WERI-Rb-1 (cell line): Measurements from ENCODE around the gene RNF125.

Experiments used
- DNase-seq: peaks from one replicate; pipeline ENCODE4 v3.0.0-alpha.2; 2020
- H3K27ac ChIP-seq: fragments of 250-450 bp; sonication (Bioruptor Pico); 2 replicates; pipeline ENCODE4 v1.5.1; 2020; ENCODE audit warnings: mild to moderate bottlenecking, moderate library complexity
- H3K27me3 ChIP-seq: fragments of 250-450 bp; sonication (Bioruptor Pico); 2 replicates; pipeline ENCODE4 v1.5.1; 2021; ENCODE audit warnings: mild to moderate bottlenecking, low read depth, moderate library complexity; ENCODE audit not compliant: insufficient read depth, severe bottlenecking
- H3K36me3 ChIP-seq: fragments of 250-450 bp; sonication (Bioruptor Pico); 2 replicates; pipeline ENCODE4 v1.5.1; 2020; ENCODE audit warnings: mild to moderate bottlenecking, moderate library complexity
- H3K4me3 ChIP-seq: 2 replicates; pipeline ENCODE4 v1.5.1; 2011; ENCODE audit warnings: low read depth, mild to moderate bottlenecking, control low read depth, low read length
- H3K9me3 ChIP-seq: fragments of 250-450 bp; sonication (Bioruptor Pico); 2 replicates; pipeline ENCODE4 v1.5.1; 2021; ENCODE audit warnings: mild to moderate bottlenecking, moderate library complexity; ENCODE audit not compliant: severe bottlenecking
- CTCF ChIP-seq: IDR thresholded peaks from 2 replicates; pipeline ENCODE4 v1.5.1; 2011; ENCODE audit warnings: low read depth, mild to moderate bottlenecking, control low read depth, inconsistent platforms, low read length

Gene RNF125

GRCh38 chr18:32095192-32095899, 76.7 kb downstream of the RNF125 start:
- no peak overlapping the region for H3K4me3 ChIP-seq
- no peak overlapping the region for H3K27ac ChIP-seq
- H3K27me3 ChIP-seq = no peaks in the 10 kb centered on the region
- TF ChIP-seq CTCF = no peak
- H3K9me3 ChIP-seq = no peaks in the 10 kb centered on the region
- DNase-seq = no peak
- H3K36me3 ChIP-seq = peaks cover 64% of the 10 kb centered on the region

- DNase-seq = no peak
- Histone ChIP-seq H3K36me3 (peaks cover 68% of the 10 kb centered on the region), H3K9me3 (no peaks in the 10 kb centered on the region), H3K4me3 (no peak overlapping the region), H3K27ac (no peak overlapping the region), H3K27me3 (no peaks in the 10 kb centered on the region)
- no peak for TF ChIP-seq CTCF
Measured at GRCh38 chr18:32095900-32096229, 77.2 kb downstream of the RNF125 start.

- Histone ChIP-seq H3K36me3 (peaks cover 68% of the 10 kb centered on the region), H3K27me3 (no peaks in the 10 kb centered on the region), H3K27ac (no peak overlapping the region), H3K4me3 (no peak overlapping the region), H3K9me3 (no peaks in the 10 kb centered on the region)
- TF ChIP-seq CTCF = no peak
- DNase-seq = no peak
Measured at GRCh38 chr18:32096946-32097345, 78.3 kb downstream of the RNF125 start.

GRCh38 chr18:32104516-32104915, 85.9 kb downstream of the RNF125 start:
- TF ChIP-seq CTCF = no peak
- Histone ChIP-seq H3K36me3 (peaks cover 26% of the 10 kb centered on the region), H3K9me3 (no peaks in the 10 kb centered on the region), H3K27ac (no peak overlapping the region), H3K27me3 (no peaks in the 10 kb centered on the region), H3K4me3 (no peak overlapping the region)
- no peak for DNase-seq

- Histone ChIP-seq H3K36me3 (peaks cover 52% of the 10 kb centered on the region), H3K9me3 (no peaks in the 10 kb centered on the region), H3K27me3 (no peaks in the 10 kb centered on the region), H3K4me3 (no peak overlapping the region), H3K27ac (no peak overlapping the region)
- no peak for DNase-seq
- TF ChIP-seq CTCF = no peak
Measured at GRCh38 chr18:32110005-32110404, 91.4 kb downstream of the RNF125 start.

GRCh38 chr18:32111706-32112105, 93.1 kb downstream of the RNF125 start:
- no peak overlapping the region for H3K27ac ChIP-seq
- no peak for TF ChIP-seq CTCF
- H3K36me3 ChIP-seq = peaks cover 61% of the 10 kb centered on the region
- no peaks in the 10 kb centered on the region for H3K9me3 ChIP-seq
- H3K27me3 ChIP-seq = no peaks in the 10 kb centered on the region
- DNase-seq = no peak
- H3K4me3 ChIP-seq = no peak overlapping the region
